Measurements from ENCODE around the gene U2AF1L4.

Gene U2AF1L4

GRCh38 chr19:35714601-35715354, 30.4 kb downstream of the U2AF1L4 start:
- no peak for DNase-seq (ENCODE audit: low read depth in 1 of 2, low spot score in 1 of 2)

- no peak for DNase-seq (ENCODE audit: low read depth in 1 of 2, low spot score in 1 of 2)
Measured at GRCh38 chr19:35713904-35714495, 31.2 kb downstream of the U2AF1L4 start.

GRCh38 chr19:35713506-35713850, 31.7 kb downstream of the U2AF1L4 start:
- no peak for DNase-seq (ENCODE audit: low read depth in 1 of 2, low spot score in 1 of 2)

GRCh38 chr19:35712567-35713505, 32.4 kb downstream of the U2AF1L4 start:
- peak; percentile 46 to 66 for DNase-seq (ENCODE audit: low read depth in 1 of 2, low spot score in 1 of 2)

- peak; percentile 40 to 73 for DNase-seq (ENCODE audit: low read depth in 1 of 2, low spot score in 1 of 2)
Measured at GRCh38 chr19:35710784-35711723, 34.2 kb downstream of the U2AF1L4 start.

- no peak for DNase-seq (ENCODE audit: low read depth in 1 of 2, low spot score in 1 of 2)
Measured at GRCh38 chr19:35708391-35708790, 36.8 kb downstream of the U2AF1L4 start.

GRCh38 chr19:35704218-35704617, 41.0 kb downstream of the U2AF1L4 start, which contains the start of gene ZBTB32:
ZBTB32 (plus strand) TSS chr19:35704558; CDS start chr19:35714627, 10,069 bp downstream.
- DNase-seq (ENCODE audit: low read depth in 1 of 2, low spot score in 1 of 2), result no peak

- DNase-seq (ENCODE audit: low read depth in 1 of 2, low spot score in 1 of 2), result no peak
Measured at GRCh38 chr19:35703343-35703742, 41.9 kb downstream of the U2AF1L4 start.

- DNase-seq (ENCODE audit: low read depth in 1 of 2, low spot score in 1 of 2), result peak; percentile 70 to 93
Measured at GRCh38 chr19:35702223-35703012, 42.8 kb downstream of the U2AF1L4 start.

GRCh38 chr19:35696835-35697234, 48.4 kb downstream of the U2AF1L4 start:
- no peak for DNase-seq (ENCODE audit: low read depth in 1 of 2, low spot score in 1 of 2)

GRCh38 chr19:35695895-35696422, 49.3 kb downstream of the U2AF1L4 start:
- DNase-seq (ENCODE audit: low read depth in 1 of 2, low spot score in 1 of 2), result no peak

GRCh38 chr19:35693835-35694599, 51.2 kb downstream of the U2AF1L4 start:
- peak; percentile 82 to 91 for DNase-seq (ENCODE audit: low read depth in 1 of 2, low spot score in 1 of 2)

GRCh38 chr19:35693422-35693821, 51.8 kb downstream of the U2AF1L4 start:
- DNase-seq (ENCODE audit: low read depth in 1 of 2, low spot score in 1 of 2), result no peak

Measured in activated CD4-positive, alpha-beta T cell treated with anti-CD3 and anti-CD28 coated beads, Interleukin-2, amount 50 U/mL, for 24 hours (primary cell).